Hepatocyte (in vitro differentiated cells): ENCODE measurements around the gene DSCAML1. TPM values are rescaled to one million over a fixed set of nuclear protein-coding genes. Genes with fewer than 3 reads are reported as not detected.

Experiments used
- DNase-seq: peaks from one replicate; pipeline ENCODE4 v3.0.0-alpha.2; 2016; ENCODE audit warnings: low spot score
- H2AFZ ChIP-seq: fragments of 200-600 bp; sonication (generic); 2 replicates; pipeline ENCODE4 v1.6.0; 2016; ENCODE audit warnings: antibody characterized with exemption, mild to moderate bottlenecking
- H3K27ac ChIP-seq: fragments of 200-600 bp; sonication (generic); 2 replicates; pipeline ENCODE4 v1.5.1; 2016; ENCODE audit warnings: mild to moderate bottlenecking
- H3K27me3 ChIP-seq: fragments of 200-600 bp; sonication (generic); 2 replicates; pipeline ENCODE4 v1.6.1; 2016
- H3K36me3 ChIP-seq: fragments of 200-600 bp; sonication (generic); replicated peaks from 2 replicates; pipeline ENCODE4 v1.5.1; 2016; ENCODE audit warnings: low read depth; ENCODE audit not compliant: insufficient read depth
- H3K4me1 ChIP-seq: fragments of 200-600 bp; sonication (generic); 2 replicates; pipeline ENCODE4 v1.5.1; 2016; ENCODE audit warnings: mild to moderate bottlenecking, moderate library complexity; ENCODE audit not compliant: insufficient read depth
- H3K4me2 ChIP-seq: fragments of 200-600 bp; sonication (generic); 2 replicates; pipeline ENCODE4 v1.6.0; 2016
- H3K4me3 ChIP-seq: fragments of 200-600 bp; sonication (generic); 2 replicates; pipeline ENCODE4 v1.5.1; 2016; ENCODE audit warnings: mild to moderate bottlenecking
- H3K79me2 ChIP-seq: fragments of 200-600 bp; sonication (generic); 2 replicates; pipeline ENCODE4 v1.6.0; 2017; ENCODE audit warnings: mild to moderate bottlenecking
- H3K9me2 ChIP-seq: fragments of 200-600 bp; sonication (generic); replicated peaks from 2 replicates; pipeline ENCODE4 v1.6.0; 2017; ENCODE audit warnings: mild to moderate bottlenecking; ENCODE audit not compliant: insufficient read depth
- H3K9me3 ChIP-seq: fragments of 200-600 bp; sonication (generic); 2 replicates; pipeline ENCODE4 v1.5.1; 2016; ENCODE audit warnings: low read depth, mild to moderate bottlenecking
- H4K20me1 ChIP-seq: fragments of 200-600 bp; sonication (generic); 2 replicates; pipeline ENCODE4 v1.6.0; 2016; ENCODE audit warnings: mild to moderate bottlenecking; ENCODE audit not compliant: insufficient read depth, poor library complexity, severe bottlenecking
- CTCF ChIP-seq: fragments of 200-600 bp; sonication (generic); IDR thresholded peaks from 2 replicates; pipeline ENCODE4 v1.5.1; 2016; ENCODE audit warnings: antibody characterized with exemption, mild to moderate bottlenecking; ENCODE audit not compliant: poor library complexity
- EZH2 ChIP-seq: fragments of 200-600 bp; sonication (generic); IDR thresholded peaks from 2 replicates; pipeline ENCODE4 v1.6.1; 2016; ENCODE audit warnings: antibody characterized with exemption, mild to moderate bottlenecking, borderline replicate concordance
- EZH2phosphoT487 ChIP-seq: fragments of 200-600 bp; sonication (generic); IDR thresholded peaks from one replicate; pipeline ENCODE4 v1.6.1; 2018; ENCODE audit warnings: antibody characterized with exemption, mild to moderate bottlenecking, low read depth, moderate library complexity; ENCODE audit not compliant: unreplicated experiment, severe bottlenecking
- WGBS: methylation state at CpG from one replicate; pipeline ENCODE4 v1.1.6; 2016; ENCODE audit warnings: low lambda C conversion rate; ENCODE audit errors: missing lambda C conversion rate; 5-methylcytosine and 5-hydroxymethylcytosine counted together
- polyA plus RNA-seq: library from polyadenylated mRNA; unstranded; fragments of >200 nt; fragmentation: Nextera tagmentation; extraction: Ambion mirVana; gene quantifications from 2 replicates; pipeline ENCODE4 v1.2.1, GENCODE V29; 2016
- total RNA-seq: library from RNA; depleted of rRNA; stranded (reverse); fragments of >200 nt; gene quantifications from 2 replicates; pipeline ENCODE4 v1.2.3, GENCODE V29; 2014

DSCAML1 gene
- total and polyA plus RNA-seq, 2 experiments from 2014 or later = 0.46 to 2.6 TPM

- Histone ChIP-seq H2AFZ (no peak overlapping the region), H3K4me3 (no peak overlapping the region), H3K9me2 (no peaks in the 10 kb centered on the region), H3K4me2 (no peak overlapping the region), H3K27me3 (no peaks in the 10 kb centered on the region), H3K9me3 (no peaks in the 10 kb centered on the region), H3K4me1 (no peaks in the 10 kb centered on the region), H3K27ac (no peak overlapping the region), H4K20me1 (no peaks in the 10 kb centered on the region), H3K36me3 (no peaks in the 10 kb centered on the region), H3K79me2 (no peaks in the 10 kb centered on the region)
- no peak for DNase-seq
- TF ChIP-seq CTCF (no peak), EZH2phosphoT487 (no peak), EZH2 (no peak)
- 84% methylated on average over 18 of the region's 18 CpGs for WGBS
Measured at GRCh38 chr11:117462183-117462863, 334.7 kb downstream of the DSCAML1 start.

- Histone ChIP-seq H3K79me2 (no peaks in the 10 kb centered on the region), H3K36me3 (no peaks in the 10 kb centered on the region), H3K9me3 (no peaks in the 10 kb centered on the region), H3K4me2 (no peak overlapping the region), H3K4me3 (no peak overlapping the region), H3K27ac (no peak overlapping the region), H4K20me1 (no peaks in the 10 kb centered on the region), H3K27me3 (no peaks in the 10 kb centered on the region), H3K4me1 (no peaks in the 10 kb centered on the region), H3K9me2 (no peaks in the 10 kb centered on the region), H2AFZ (no peak overlapping the region)
- 91% methylated on average over 15 of the region's 16 CpGs for WGBS
- no peak for DNase-seq
- TF ChIP-seq EZH2phosphoT487 = no peak
Measured at GRCh38 chr11:117461396-117462182, 335.4 kb downstream of the DSCAML1 start.

GRCh38 chr11:117459979-117460300 lies 337.1 kb downstream of the DSCAML1 start:
- Histone ChIP-seq H3K79me2 (no peaks in the 10 kb centered on the region), H4K20me1 (no peaks in the 10 kb centered on the region), H3K27me3 (no peaks in the 10 kb centered on the region), H2AFZ (no peak overlapping the region), H3K4me3 (no peak overlapping the region), H3K9me2 (no peaks in the 10 kb centered on the region), H3K4me2 (no peak overlapping the region), H3K4me1 (no peaks in the 10 kb centered on the region), H3K9me3 (no peaks in the 10 kb centered on the region), H3K27ac (no peak overlapping the region), H3K36me3 (no peaks in the 10 kb centered on the region)
- DNase-seq = no peak
- WGBS = 92% methylated on average over 5 of the region's 5 CpGs
- TF ChIP-seq EZH2phosphoT487 (no peak), EZH2 (no peak), CTCF (no peak)
